DOHH2 (cell line): ENCODE data around the gene PAM.

ENCODE experiments used
- H3F3A ChIP-seq: fragments of 200-600 bp; sonication (generic), shearing (Covaris generic); 2 replicates; pipeline ENCODE4 v1.6.0; 2016; ENCODE audit warnings: antibody characterized with exemption, mild to moderate bottlenecking; ENCODE audit not compliant: control insufficient read depth, insufficient read depth
- H3K27ac ChIP-seq: fragments of 200-600 bp; sonication (generic); 2 replicates; pipeline ENCODE4 v1.5.1; 2014; ENCODE audit warnings: low read depth, mild to moderate bottlenecking, low read length, moderate library complexity
- H3K27me3 ChIP-seq: fragments of 200-600 bp; sonication (generic); 2 replicates; pipeline ENCODE4 v1.6.1; 2014; ENCODE audit warnings: mild to moderate bottlenecking, low read length, mixed read lengths; ENCODE audit not compliant: control insufficient read depth
- H3K36me3 ChIP-seq: fragments of 200-600 bp; sonication (generic); 2 replicates; pipeline ENCODE4 v1.6.1; 2014; ENCODE audit warnings: mild to moderate bottlenecking, low read length, moderate library complexity, mixed read lengths; ENCODE audit not compliant: control insufficient read depth
- H3K4me1 ChIP-seq: fragments of 200-600 bp; sonication (generic); 2 replicates; pipeline ENCODE4 v1.6.1; 2014; ENCODE audit warnings: mild to moderate bottlenecking, low read length, mixed read lengths; ENCODE audit not compliant: control insufficient read depth
- H3K4me2 ChIP-seq: fragments of 200-600 bp; sonication (generic); 2 replicates; pipeline ENCODE4 v1.6.0; 2014; ENCODE audit warnings: mild to moderate bottlenecking, low read length, moderate library complexity
- H3K4me3 ChIP-seq: fragments of 200-600 bp; sonication (generic); 2 replicates; pipeline ENCODE4 v1.5.1; 2014; ENCODE audit warnings: mild to moderate bottlenecking, low read length, mixed read lengths
- H3K79me2 ChIP-seq: fragments of 200-600 bp; sonication (generic); 2 replicates; pipeline ENCODE4 v1.6.1; 2014; ENCODE audit warnings: mild to moderate bottlenecking, low read length, mixed read lengths; ENCODE audit not compliant: control insufficient read depth
- H3K9me2 ChIP-seq: fragments of 200-600 bp; sonication (generic); replicated peaks from 2 replicates; pipeline ENCODE4 v1.6.1; 2014; ENCODE audit warnings: mild to moderate bottlenecking, low read length, mixed read lengths; ENCODE audit not compliant: control insufficient read depth
- H3K9me3 ChIP-seq: fragments of 200-600 bp; sonication (generic); 2 replicates; pipeline ENCODE4 v1.6.1; 2014; ENCODE audit warnings: antibody characterized with exemption, low read length, mixed read lengths; ENCODE audit not compliant: control insufficient read depth, insufficient read depth
- H4K20me1 ChIP-seq: fragments of 200-600 bp; sonication (generic); 2 replicates; pipeline ENCODE4 v1.6.0; 2014; ENCODE audit warnings: low read depth, mild to moderate bottlenecking, antibody characterized with exemption, low read length, moderate library complexity; ENCODE audit not compliant: control insufficient read depth, insufficient read depth
- CTCF ChIP-seq: fragments of 200-600 bp; sonication (generic); IDR thresholded peaks from one replicate; pipeline ENCODE4 v1.5.1; 2014; ENCODE audit warnings: antibody characterized with exemption, mild to moderate bottlenecking, low read depth, low read length; ENCODE audit not compliant: poor library complexity, severe bottlenecking
- EZH2phosphoT487 ChIP-seq: fragments of 200-600 bp; sonication (generic); IDR thresholded peaks from 2 replicates; pipeline ENCODE4 v1.6.1; 2017; ENCODE audit warnings: borderline replicate concordance, mild to moderate bottlenecking, antibody characterized with exemption, low read length, moderate library complexity, mixed read lengths

The PAM gene

GRCh38 chr5:102955488-102955887, 200.4 kb downstream of the PAM start:
- TF ChIP-seq EZH2phosphoT487 (no peak), CTCF (no peak)
- Histone ChIP-seq H3K4me3 (no peak overlapping the region), H3K9me3 (no peaks in the 10 kb centered on the region), H3F3A (no peaks in the 10 kb centered on the region), H3K4me1 (no peaks in the 10 kb centered on the region), H4K20me1 (no peaks in the 10 kb centered on the region), H3K4me2 (no peak overlapping the region), H3K36me3 (no peaks in the 10 kb centered on the region), H3K9me2 (no peaks in the 10 kb centered on the region), H3K27me3 (no peaks in the 10 kb centered on the region; the same call in 1 of the 2 replicates), H3K27ac (no peak overlapping the region), H3K79me2 (no peaks in the 10 kb centered on the region)

- Histone ChIP-seq H4K20me1 (no peaks in the 10 kb centered on the region), H3K27me3 (no peaks in the 10 kb centered on the region; the same call in 1 of the 2 replicates), H3K4me3 (no peak overlapping the region), H3K27ac (no peak overlapping the region), H3K79me2 (no peaks in the 10 kb centered on the region), H3K4me1 (no peaks in the 10 kb centered on the region), H3K9me2 (no peaks in the 10 kb centered on the region), H3K9me3 (no peaks in the 10 kb centered on the region), H3F3A (no peaks in the 10 kb centered on the region), H3K4me2 (no peak overlapping the region), H3K36me3 (no peaks in the 10 kb centered on the region)
- TF ChIP-seq CTCF (no peak), EZH2phosphoT487 (no peak)
Measured at GRCh38 chr5:102956599-102956998, 201.5 kb downstream of the PAM start.

GRCh38 chr5:102957141-102957540, 202.0 kb downstream of the PAM start:
- H3K4me1 ChIP-seq = no peaks in the 10 kb centered on the region
- no peaks in the 10 kb centered on the region for H3K79me2 ChIP-seq
- no peak overlapping the region for H3K4me2 ChIP-seq
- no peaks in the 10 kb centered on the region; the same call in 1 of the 2 replicates for H3K27me3 ChIP-seq
- H3F3A ChIP-seq = no peaks in the 10 kb centered on the region
- H3K9me2 ChIP-seq = no peaks in the 10 kb centered on the region
- no peak overlapping the region for H3K27ac ChIP-seq
- no peaks in the 10 kb centered on the region for H3K36me3 ChIP-seq
- no peaks in the 10 kb centered on the region for H4K20me1 ChIP-seq
- H3K9me3 ChIP-seq = no peaks in the 10 kb centered on the region
- H3K4me3 ChIP-seq = no peak overlapping the region
- no peak for TF ChIP-seq CTCF
